Renal pelvis (tissue), 4 donors: ENCODE data around the gene PRSS36. TPM values are rescaled to one million over a fixed set of nuclear protein-coding genes. Genes with fewer than 3 reads are reported as not detected.
"Not testable (repeated sequence)": the region's sequence is repeated elsewhere in the genome, so short reads cannot be mapped to it uniquely, and the experiment has no call there.

Source experiments
- DNase-seq: peaks from one replicate; pipeline ENCODE4 v3.0.0-alpha.2; 2013
- polyA plus RNA-seq, 3 donors: library from polyadenylated mRNA; unstranded; fragments of 120-200 nt; gene quantifications; one replicate each; pipeline ENCODE4 v1.2.1, GENCODE V29; 2013; ENCODE audit not compliant: insufficient read length in 3 of 3

The PRSS36 gene
- polyA plus RNA-seq, 3 donors = 1.4 to 2.0 (median 1.7) TPM

- peak; percentile 99 for DNase-seq
These were observed 7.5 kb downstream of the PRSS36 start for GRCh38 chr16:31142109-31143010.

- no peak for DNase-seq
These were observed 8.3 kb downstream of the PRSS36 start for GRCh38 chr16:31141489-31142108.

- DNase-seq = not testable (repeated sequence)
These were observed 8.8 kb downstream of the PRSS36 start for GRCh38 chr16:31141071-31141469.

GRCh38 chr16:31138621-31139578 lies 11.0 kb downstream of the PRSS36 start:
- no peak for DNase-seq

GRCh38 chr16:31136822-31137499 lies 12.9 kb downstream of the PRSS36 start:
- DNase-seq = not testable (repeated sequence)

GRCh38 chr16:31136287-31136662 lies 13.6 kb downstream of the PRSS36 start:
- DNase-seq = no peak

- DNase-seq = no peak
These were observed 14.2 kb downstream of the PRSS36 start, which contains the start of gene PRSS8 for GRCh38 chr16:31135535-31136286. PRSS8 (minus strand) TSS chr16:31135727; CDS start chr16:31135498, 229 bp downstream.

GRCh38 chr16:31134625-31135534 lies 15.0 kb downstream of the PRSS36 start:
- DNase-seq = no peak

- no peak for DNase-seq
These were observed 15.7 kb downstream of the PRSS36 start for GRCh38 chr16:31134091-31134571.

GRCh38 chr16:31133046-31133501 lies 16.8 kb downstream of the PRSS36 start:
- DNase-seq = no peak

GRCh38 chr16:31132303-31132979 lies 17.4 kb downstream of the PRSS36 start:
- no peak for DNase-seq

- DNase-seq = no peak
These were observed 18.0 kb downstream of the PRSS36 start for GRCh38 chr16:31131841-31132271.

GRCh38 chr16:31131416-31131815 lies 18.4 kb downstream of the PRSS36 start:
- no peak for DNase-seq

GRCh38 chr16:31130899-31131298 lies 19.0 kb downstream of the PRSS36 start:
- no peak for DNase-seq

- no peak for DNase-seq
These were observed 19.5 kb downstream of the PRSS36 start for GRCh38 chr16:31130336-31130891.

GRCh38 chr16:31129568-31130335 lies 20.1 kb downstream of the PRSS36 start:
- DNase-seq = no peak
